ENCODE measurements around the gene SLC38A9. TPM values are rescaled to one million over a fixed set of nuclear protein-coding genes. Genes with fewer than 3 reads are reported as not detected.

SLC38A9 gene
- total RNA-seq, 1 experiment from 2014 or later = 20.1 TPM

DNA sequence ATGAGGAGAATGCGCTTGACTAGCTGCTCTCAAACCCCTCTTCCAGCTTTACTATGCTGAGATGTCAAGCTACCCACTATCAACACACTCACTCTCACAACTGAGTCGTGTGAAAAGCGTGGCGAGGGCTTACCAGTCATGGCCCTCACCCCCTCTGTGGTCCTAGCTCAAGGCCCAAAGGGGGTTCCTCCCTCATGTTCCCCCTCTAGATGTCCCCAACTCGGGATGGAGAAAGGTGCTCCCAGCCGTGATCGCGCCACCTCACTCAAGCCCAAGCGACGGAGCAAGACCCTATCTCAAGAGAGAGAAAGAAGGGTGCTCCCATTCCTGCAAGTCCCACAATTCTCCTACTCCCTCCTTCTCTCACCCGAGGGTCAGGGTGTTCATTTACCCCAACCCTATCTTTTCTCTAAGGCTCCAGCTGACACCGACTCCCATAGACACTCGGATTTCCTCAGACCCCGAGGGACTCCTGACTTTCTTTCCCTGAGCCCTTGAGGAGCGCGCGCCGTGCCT lies 559 bp downstream of the SLC38A9 start:
- Mint-ChIP-seq H3K36me3 (ENCODE audit: insufficient read depth, unreplicated experiment) (peaks cover 23% of the 10 kb centered on the region), H3K27me3 (ENCODE audit: insufficient read depth, unreplicated experiment) (no peaks in the 10 kb centered on the region), H3K4me1 (ENCODE audit: insufficient read depth, unreplicated experiment) (peaks cover 5% of the 10 kb centered on the region), H3K9me3 (ENCODE audit: unreplicated experiment) (peaks cover 14% of the 10 kb centered on the region), H3K27ac (ENCODE audit: low read depth, unreplicated experiment) (peak overlapping the region; percentile 99), H3K4me3 (ENCODE audit: unreplicated experiment) (peak overlapping the region; percentile 98)
- no peak for DNase-seq (ENCODE audit: unreplicated experiment)
- ChIA-PET POLR2A (interaction anchor here (0.6 to 2.2 kb wide), 5 partner anchors 141 to 532 kb away, joined by 3 to 5 read pairs (median 3); partner anchors contain the start of gene DHX29), CTCF (interaction anchor here (0.5 to 1.1 kb wide), 3 partner anchors 144 to 269 kb away, joined by 3 to 5 read pairs (median 3); no protein-coding TSS in a partner anchor)
- TF ChIP-seq, protein P1, sequence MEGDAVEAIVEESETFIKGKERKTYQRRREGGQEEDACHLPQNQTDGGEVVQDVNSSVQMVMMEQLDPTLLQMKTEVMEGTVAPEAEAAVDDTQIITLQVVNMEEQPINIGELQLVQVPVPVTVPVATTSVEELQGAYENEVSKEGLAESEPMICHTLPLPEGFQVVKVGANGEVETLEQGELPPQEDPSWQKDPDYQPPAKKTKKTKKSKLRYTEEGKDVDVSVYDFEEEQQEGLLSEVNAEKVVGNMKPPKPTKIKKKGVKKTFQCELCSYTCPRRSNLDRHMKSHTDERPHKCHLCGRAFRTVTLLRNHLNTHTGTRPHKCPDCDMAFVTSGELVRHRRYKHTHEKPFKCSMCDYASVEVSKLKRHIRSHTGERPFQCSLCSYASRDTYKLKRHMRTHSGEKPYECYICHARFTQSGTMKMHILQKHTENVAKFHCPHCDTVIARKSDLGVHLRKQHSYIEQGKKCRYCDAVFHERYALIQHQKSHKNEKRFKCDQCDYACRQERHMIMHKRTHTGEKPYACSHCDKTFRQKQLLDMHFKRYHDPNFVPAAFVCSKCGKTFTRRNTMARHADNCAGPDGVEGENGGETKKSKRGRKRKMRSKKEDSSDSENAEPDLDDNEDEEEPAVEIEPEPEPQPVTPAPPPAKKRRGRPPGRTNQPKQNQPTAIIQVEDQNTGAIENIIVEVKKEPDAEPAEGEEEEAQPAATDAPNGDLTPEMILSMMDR (IDR thresholded peaks at IDR 0.05; ENCODE audit: unreplicated experiment) = no peak
- intact Hi-C loops (cut with micrococcal nuclease) = loop anchor here (2.0 to 5.0 kb wide), 3 partner anchors 139 to 491 kb away; partner anchors contain the start of gene IL31RA
- BruUV-seq (replicated peaks) = TSS peak; percentile 49

- BruUV-seq (replicated peaks) = no TSS peak
- Mint-ChIP-seq H3K9me3 (ENCODE audit: unreplicated experiment) (no peaks in the 10 kb centered on the region), H3K36me3 (ENCODE audit: insufficient read depth, unreplicated experiment) (peaks cover 26% of the 10 kb centered on the region), H3K27ac (ENCODE audit: low read depth, unreplicated experiment) (no peak overlapping the region), H3K4me3 (ENCODE audit: unreplicated experiment) (no peak overlapping the region), H3K4me1 (ENCODE audit: insufficient read depth, unreplicated experiment) (peaks cover 5% of the 10 kb centered on the region), H3K27me3 (ENCODE audit: insufficient read depth, unreplicated experiment) (no peaks in the 10 kb centered on the region)
- CTCF ChIA-PET = interaction anchor here (0.6 kb wide), 1 partner anchor 494 kb away, joined by 3 read pairs; no protein-coding TSS in a partner anchor
- POLR2A ChIA-PET = interaction anchor here (0.7 to 1.3 kb wide), 4 partner anchors 10 to 401 kb away, joined by 3 read pairs; partner anchors contain the start of genes DHX29, IL6ST and MTREX
- DNase-seq (ENCODE audit: unreplicated experiment) = peak; percentile 53
- intact Hi-C loops (cut with micrococcal nuclease) = no loop called here
- TF ChIP-seq, protein P1 (IDR thresholded peaks at IDR 0.05; ENCODE audit: unreplicated experiment) = no peak
These were observed 3.4 kb downstream of the SLC38A9 start for GRCh38 chr5:55708732-55709131.

DNA sequence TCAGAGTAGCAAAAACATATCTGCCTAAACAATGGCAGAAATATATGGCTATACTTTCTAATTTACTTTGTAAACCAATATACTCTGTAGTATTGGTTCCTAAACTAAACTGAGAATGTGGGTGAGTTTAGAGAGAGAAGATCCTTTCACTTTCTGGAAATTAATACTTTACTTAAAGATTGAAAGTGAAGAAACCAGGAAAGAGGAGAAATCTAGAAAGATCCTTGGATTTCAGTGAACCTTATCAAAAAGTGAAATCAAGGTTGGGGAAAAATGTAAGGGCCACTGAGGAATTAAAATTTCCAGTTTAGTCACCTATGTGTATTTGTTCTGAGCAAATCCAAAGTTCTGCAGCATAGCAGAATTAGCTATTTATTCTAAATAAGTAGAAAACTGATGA lies 5.9 kb downstream of the SLC38A9 start:
- TF ChIP-seq, protein P1 (IDR thresholded peaks at IDR 0.05; ENCODE audit: unreplicated experiment) = no peak
- intact Hi-C loops (cut with micrococcal nuclease) = no loop called here
- Mint-ChIP-seq H3K27me3 (ENCODE audit: insufficient read depth, unreplicated experiment) (no peaks in the 10 kb centered on the region), H3K4me1 (ENCODE audit: insufficient read depth, unreplicated experiment) (no peaks in the 10 kb centered on the region), H3K9me3 (ENCODE audit: unreplicated experiment) (no peaks in the 10 kb centered on the region), H3K4me3 (ENCODE audit: unreplicated experiment) (no peak overlapping the region), H3K27ac (ENCODE audit: low read depth, unreplicated experiment) (no peak overlapping the region), H3K36me3 (ENCODE audit: insufficient read depth, unreplicated experiment) (peaks cover 16% of the 10 kb centered on the region)
- ChIA-PET POLR2A (interaction anchor here (0.7 kb wide), 1 partner anchor 275 kb away, joined by 4 read pairs; no protein-coding TSS in a partner anchor), CTCF (no interaction called here)
- no TSS peak for BruUV-seq (replicated peaks)
- DNase-seq (ENCODE audit: unreplicated experiment) = no peak

- intact Hi-C loops (cut with micrococcal nuclease) = no loop called here
These were observed 9.4 kb downstream of the SLC38A9 start for GRCh38 chr5:55702598-55703345.

More at GRCh38 chr5:55702598-55703345, 9.4 kb downstream of the SLC38A9 start:
- Mint-ChIP-seq H3K36me3 (ENCODE audit: insufficient read depth, unreplicated experiment) (peaks cover 13% of the 10 kb centered on the region), H3K9me3 (ENCODE audit: unreplicated experiment) (no peaks in the 10 kb centered on the region), H3K4me1 (ENCODE audit: insufficient read depth, unreplicated experiment) (no peaks in the 10 kb centered on the region), H3K4me3 (ENCODE audit: unreplicated experiment) (no peak overlapping the region), H3K27ac (ENCODE audit: low read depth, unreplicated experiment) (no peak overlapping the region), H3K27me3 (ENCODE audit: insufficient read depth, unreplicated experiment) (no peaks in the 10 kb centered on the region)
- BruUV-seq (replicated peaks) = no TSS peak
- ChIA-PET CTCF (interaction anchor here (0.6 to 1.2 kb wide), 5 partner anchors 9 to 498 kb away, joined by 3 to 5 read pairs (median 4); no protein-coding TSS in a partner anchor), POLR2A (interaction anchor here (0.7 kb wide), 1 partner anchor 167 kb away, joined by 4 read pairs; no protein-coding TSS in a partner anchor)
- TF ChIP-seq, protein P1 (IDR thresholded peaks at IDR 0.05; ENCODE audit: unreplicated experiment) = no peak
- DNase-seq (ENCODE audit: unreplicated experiment) = no peak
